Measurements from ENCODE around the gene SYN1. TPM values are rescaled to one million over a fixed set of nuclear protein-coding genes. Genes with fewer than 3 reads are reported as not detected.
A peak's percentile ranks its signal among the peaks of the same experiment; 100 is the strongest.

SYN1 gene
- total RNA-seq, 2 donors from 2014 or later, result 0.52 to 1.1 TPM

DNA sequence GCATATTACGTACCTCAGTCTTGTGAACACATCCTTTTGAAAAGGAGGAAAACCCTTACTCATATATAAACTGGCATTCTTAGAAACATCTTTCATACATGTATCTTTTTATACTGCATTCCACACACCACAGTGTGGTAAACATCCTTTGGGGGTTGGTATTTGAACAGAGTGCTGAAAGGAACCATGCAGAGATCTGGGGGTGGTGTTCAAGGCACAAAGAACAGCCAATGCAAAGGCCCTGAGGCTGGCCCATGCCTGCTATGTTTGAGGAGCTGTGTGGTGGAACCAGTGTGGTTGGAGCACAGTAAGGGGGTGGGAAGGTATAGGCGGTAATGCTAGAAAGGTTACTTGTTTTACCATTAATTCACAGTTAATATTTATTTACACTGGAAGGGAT, 28.7 kb upstream of the SYN1 start:
- Mint-ChIP-seq H3K27me3 (no peaks in the 10 kb centered on the region), H3K4me3 (peak overlapping the region; percentile 96), H3K27ac (peak overlapping the region; percentile 72), H3K4me1 (peaks cover 36% of the 10 kb centered on the region), H3K36me3 (ENCODE audit: low read depth) (peaks cover 6% of the 10 kb centered on the region)
- DNase-seq, result no peak
- no peaks in the 10 kb centered on the region for H3K9me3 ChIP-seq (ENCODE audit: control insufficient read depth, low read length, poor library complexity, severe bottlenecking)
- ATAC-seq, result no peak

- H3K36me3 Mint-ChIP-seq (ENCODE audit: low read depth), result peaks cover 2% of the 10 kb centered on the region
- no peak for ATAC-seq
These were observed 27.0 kb upstream of the SYN1 start for GRCh38 chrX:47646636-47647035.

GRCh38 chrX:47645530-47645929, 25.9 kb upstream of the SYN1 start:
- DNase-seq (no peak), ATAC-seq (no peak)
- H3K27ac Mint-ChIP-seq, result no peak overlapping the region
- no peak overlapping the region for H3K4me3 Mint-ChIP-seq
- H3K9me3 ChIP-seq (ENCODE audit: control insufficient read depth, low read length, poor library complexity, severe bottlenecking), result no peaks in the 10 kb centered on the region
- peaks cover 27% of the 10 kb centered on the region for H3K4me1 Mint-ChIP-seq
- H3K36me3 Mint-ChIP-seq (ENCODE audit: low read depth), result peaks cover 2% of the 10 kb centered on the region
- H3K27me3 Mint-ChIP-seq, result no peaks in the 10 kb centered on the region

More at GRCh38 chrX:47646636-47647035, 27.0 kb upstream of the SYN1 start:
- Mint-ChIP-seq H3K4me1 (peaks cover 36% of the 10 kb centered on the region), H3K27ac (peak overlapping the region; percentile 82), H3K27me3 (no peaks in the 10 kb centered on the region), H3K4me3 (no peak overlapping the region)
- no peak for DNase-seq
- no peaks in the 10 kb centered on the region for H3K9me3 ChIP-seq (ENCODE audit: control insufficient read depth, low read length, poor library complexity, severe bottlenecking)

DNA sequence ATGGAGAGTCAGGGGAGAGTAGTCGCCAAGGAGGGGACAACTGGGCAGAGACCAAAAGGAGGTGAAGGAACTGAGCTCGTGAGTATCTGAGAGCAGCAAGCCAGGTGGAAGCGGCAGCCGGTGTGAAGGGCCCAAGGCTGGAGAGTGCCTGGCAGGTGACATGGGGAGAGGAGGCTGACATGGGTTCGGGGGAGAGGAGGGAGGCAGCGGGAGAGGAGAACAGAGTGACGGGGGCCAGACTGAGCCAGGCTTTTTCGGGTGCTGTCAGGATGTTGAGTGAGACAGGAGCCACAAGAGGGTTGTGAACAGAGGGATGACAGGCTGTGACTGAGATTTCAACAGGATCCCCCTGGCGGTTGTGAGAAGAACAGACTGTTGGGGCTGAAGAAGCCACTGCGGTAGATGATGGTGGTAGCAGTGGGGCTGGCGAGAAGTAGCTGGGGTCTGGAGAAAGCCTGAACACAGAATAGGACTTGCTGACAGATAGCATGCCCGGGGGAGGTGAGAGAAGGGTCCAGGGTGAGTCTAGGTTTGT, 25.0 kb upstream of the SYN1 start:
- Mint-ChIP-seq H3K27me3 (no peaks in the 10 kb centered on the region), H3K36me3 (ENCODE audit: low read depth) (peaks cover 4% of the 10 kb centered on the region), H3K27ac (peak overlapping the region; percentile 73), H3K4me3 (no peak overlapping the region), H3K4me1 (peaks cover 27% of the 10 kb centered on the region)
- ATAC-seq, result peak; percentile 76
- no peaks in the 10 kb centered on the region for H3K9me3 ChIP-seq (ENCODE audit: control insufficient read depth, low read length, poor library complexity, severe bottlenecking)
- no peak for DNase-seq

DNA sequence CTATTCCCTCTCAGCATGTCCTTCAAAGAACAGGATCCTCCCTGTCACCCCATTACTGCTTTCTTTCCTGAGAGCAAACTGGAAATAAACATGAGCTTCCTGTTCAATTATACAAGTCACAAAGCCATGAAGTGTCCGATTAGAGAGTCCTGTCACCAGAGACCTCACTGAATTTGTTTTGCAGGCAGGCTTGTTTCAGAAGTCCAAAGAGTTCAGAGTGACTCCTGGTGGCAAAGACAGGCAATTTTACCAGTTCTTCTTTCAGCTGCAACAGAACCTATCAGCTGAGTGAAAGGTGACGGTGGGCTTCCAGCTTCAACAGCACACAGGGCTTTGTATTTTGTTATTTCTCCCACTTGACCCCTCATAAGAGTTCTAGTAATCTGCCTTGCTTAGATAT, 24.3 kb upstream of the SYN1 start:
- ATAC-seq, result no peak
- H3K4me3 Mint-ChIP-seq, result no peak overlapping the region
- peaks cover 25% of the 10 kb centered on the region for H3K4me1 Mint-ChIP-seq
- H3K36me3 Mint-ChIP-seq (ENCODE audit: low read depth), result peaks cover 6% of the 10 kb centered on the region
- DNase-seq, result no peak
- H3K9me3 ChIP-seq (ENCODE audit: control insufficient read depth, low read length, poor library complexity, severe bottlenecking), result no peaks in the 10 kb centered on the region
- peak overlapping the region; percentile 73 for H3K27ac Mint-ChIP-seq
- no peaks in the 10 kb centered on the region for H3K27me3 Mint-ChIP-seq

- Mint-ChIP-seq H3K36me3 (ENCODE audit: low read depth) (peaks cover 3% of the 10 kb centered on the region), H3K4me1 (peaks cover 14% of the 10 kb centered on the region), H3K27me3 (no peaks in the 10 kb centered on the region), H3K27ac (no peak overlapping the region), H3K4me3 (no peak overlapping the region)
- DNase-seq, result no peak
- ATAC-seq, result no peak
- H3K9me3 ChIP-seq (ENCODE audit: control insufficient read depth, low read length, poor library complexity, severe bottlenecking), result no peaks in the 10 kb centered on the region
These were observed 19.2 kb upstream of the SYN1 start for GRCh38 chrX:47638816-47639215.

- peaks cover 3% of the 10 kb centered on the region for H3K36me3 Mint-ChIP-seq (ENCODE audit: low read depth)
- H3K4me1 Mint-ChIP-seq, result peaks cover 14% of the 10 kb centered on the region
- H3K27me3 Mint-ChIP-seq, result no peaks in the 10 kb centered on the region
- peak overlapping the region; percentile 87 for H3K4me3 Mint-ChIP-seq
- peak; percentile 96 for ATAC-seq
- H3K9me3 ChIP-seq (ENCODE audit: control insufficient read depth, low read length, poor library complexity, severe bottlenecking), result no peaks in the 10 kb centered on the region
- DNase-seq, result no peak
- H3K27ac Mint-ChIP-seq, result peak overlapping the region; percentile 54
These were observed 18.0 kb upstream of the SYN1 start for GRCh38 chrX:47637546-47638195.

- no peak overlapping the region for H3K27ac Mint-ChIP-seq
- no peak for ATAC-seq
- peaks cover 17% of the 10 kb centered on the region for H3K4me1 Mint-ChIP-seq
- H3K36me3 Mint-ChIP-seq (ENCODE audit: low read depth), result peaks cover 3% of the 10 kb centered on the region
- no peaks in the 10 kb centered on the region for H3K27me3 Mint-ChIP-seq
- no peak for DNase-seq
- no peak overlapping the region for H3K4me3 Mint-ChIP-seq
- H3K9me3 ChIP-seq (ENCODE audit: control insufficient read depth, low read length, poor library complexity, severe bottlenecking), result no peaks in the 10 kb centered on the region
These were observed 15.4 kb upstream of the SYN1 start for GRCh38 chrX:47634871-47635575.

GRCh38 chrX:47633689-47634590, 14.3 kb upstream of the SYN1 start:
- Mint-ChIP-seq H3K36me3 (ENCODE audit: low read depth) (no peaks in the 10 kb centered on the region), H3K4me1 (peaks cover 18% of the 10 kb centered on the region), H3K27ac (no peak overlapping the region), H3K4me3 (no peak overlapping the region), H3K27me3 (no peaks in the 10 kb centered on the region)
- no peaks in the 10 kb centered on the region for H3K9me3 ChIP-seq (ENCODE audit: control insufficient read depth, low read length, poor library complexity, severe bottlenecking)
- DNase-seq (no peak), ATAC-seq (no peak)

GRCh38 chrX:47632666-47633065, 13.0 kb upstream of the SYN1 start:
- no peaks in the 10 kb centered on the region for H3K36me3 Mint-ChIP-seq (ENCODE audit: low read depth)
- no peak for ATAC-seq
- no peaks in the 10 kb centered on the region for H3K27me3 Mint-ChIP-seq
- H3K27ac Mint-ChIP-seq, result no peak overlapping the region
- no peak overlapping the region for H3K4me3 Mint-ChIP-seq
- no peak for DNase-seq
- H3K4me1 Mint-ChIP-seq, result peaks cover 21% of the 10 kb centered on the region
- no peaks in the 10 kb centered on the region for H3K9me3 ChIP-seq (ENCODE audit: control insufficient read depth, low read length, poor library complexity, severe bottlenecking)

GRCh38 chrX:47631676-47632075, 12.0 kb upstream of the SYN1 start:
- DNase-seq (no peak), ATAC-seq (no peak)
- Mint-ChIP-seq H3K27me3 (no peaks in the 10 kb centered on the region), H3K27ac (no peak overlapping the region), H3K4me1 (peaks cover 17% of the 10 kb centered on the region), H3K4me3 (no peak overlapping the region), H3K36me3 (ENCODE audit: low read depth) (no peaks in the 10 kb centered on the region)
- H3K9me3 ChIP-seq (ENCODE audit: control insufficient read depth, low read length, poor library complexity, severe bottlenecking), result no peaks in the 10 kb centered on the region

- peak; percentile 65 for ATAC-seq
- peak within 1 kb of the TSS; percentile 86 for H3K4me3 Mint-ChIP-seq
These were observed 10.0 kb upstream of the SYN1 start, which contains the start of gene CFP for GRCh38 chrX:47629419-47630200. Gene CFP, minus strand, starts transcription at chrX:47629930. Its CDS starts 86 bp downstream, at chrX:47629844.

More at GRCh38 chrX:47629419-47630200, 10.0 kb upstream of the SYN1 start, which contains the start of gene CFP:
- no peaks in the 10 kb centered on the region for H3K9me3 ChIP-seq (ENCODE audit: control insufficient read depth, low read length, poor library complexity, severe bottlenecking)
- no peaks in the 10 kb centered on the region for H3K27me3 Mint-ChIP-seq
- peaks cover 18% of the 10 kb centered on the region for H3K4me1 Mint-ChIP-seq
- no peaks in the 10 kb centered on the region for H3K36me3 Mint-ChIP-seq (ENCODE audit: low read depth)
- no peak for DNase-seq
- peak within 1 kb of the TSS; percentile 82 for H3K27ac Mint-ChIP-seq
